Neural progenitor cell (in vitro differentiated cells): ENCODE data around the gene MGLL.

Experiments
- CTCF ChIP-seq: fragments of 200-600 bp; sonication (generic); IDR thresholded peaks from 2 replicates; pipeline ENCODE4 v1.5.1; 2017; ENCODE audit warnings: antibody characterized with exemption, mild to moderate bottlenecking
- EZH2 ChIP-seq: fragments of 200-600 bp; sonication (generic); IDR thresholded peaks from 2 replicates; pipeline ENCODE4 v1.6.1; 2017; ENCODE audit warnings: antibody characterized with exemption, mild to moderate bottlenecking, moderate library complexity
- EZH2phosphoT487 ChIP-seq: fragments of 200-600 bp; sonication (generic); IDR thresholded peaks from 2 replicates; pipeline ENCODE4 v1.6.1; 2017; ENCODE audit warnings: antibody characterized with exemption

- no peak for TF ChIP-seq CTCF
- no peak for TF ChIP-seq EZH2phosphoT487
- no peak for TF ChIP-seq EZH2
Measured at GRCh38 chr3:127687228-127687737, 135.0 kb downstream of the MGLL start.
